Bladder microvascular endothelial cell (primary cell): ENCODE results near the gene MAP1LC3A. TPM values are rescaled to one million over a fixed set of nuclear protein-coding genes. Genes with fewer than 3 reads are reported as not detected.

Experiments used
- total RNA-seq: library from RNA; depleted of rRNA; stranded (reverse); fragments of >200 nt; gene quantifications from 2 replicates; pipeline ENCODE4 v1.2.3, GENCODE V29; 2014

The MAP1LC3A gene
- total RNA-seq = 14.2 and 28.1 TPM in 2 replicates

DNA sequence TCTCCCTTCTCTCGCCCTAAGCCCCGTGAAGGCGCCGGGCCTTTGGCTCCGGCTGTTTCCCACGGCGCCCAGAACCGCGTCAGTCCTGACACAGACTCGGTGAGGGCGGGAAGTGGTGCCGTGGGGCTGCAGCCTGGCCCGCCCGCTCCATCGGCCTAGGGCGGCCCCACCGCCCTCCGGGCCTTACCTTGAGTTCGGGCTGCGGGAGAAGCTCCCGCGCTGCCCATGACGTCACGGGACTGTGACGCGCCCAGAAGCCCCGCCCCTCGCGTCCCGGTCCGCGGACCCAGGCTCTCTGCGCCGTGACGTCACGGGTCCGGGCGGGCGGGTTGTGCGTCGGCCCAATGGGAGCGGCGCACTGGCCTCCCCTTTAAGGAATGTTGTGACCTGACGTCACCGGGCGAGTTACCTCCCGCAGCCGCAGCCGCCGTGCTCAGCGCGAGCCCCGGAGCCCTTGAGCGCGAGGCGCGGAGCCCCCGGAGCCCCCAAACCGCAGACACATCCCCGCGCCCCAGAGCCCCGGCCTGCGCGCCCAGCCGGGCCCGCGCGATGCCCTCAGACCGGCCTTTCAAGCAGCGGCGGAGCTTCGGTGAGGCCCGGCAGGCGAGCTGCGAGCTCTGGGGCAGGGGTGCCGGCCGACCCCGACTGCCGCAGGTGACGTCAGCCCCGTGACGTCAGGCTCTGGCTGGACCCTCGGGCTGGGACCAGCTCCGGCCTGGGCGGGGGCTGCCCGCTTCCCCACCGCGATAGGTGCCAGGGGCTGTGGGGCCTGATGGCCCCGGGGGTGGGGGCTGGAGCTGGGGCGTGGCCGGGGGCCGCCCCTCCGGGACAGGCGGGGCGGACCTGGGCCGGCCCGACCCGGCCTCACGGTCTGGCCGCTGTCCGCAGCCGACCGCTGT, at the start of gene MAP1LC3A:
Gene MAP1LC3A (plus strand): TSS at position 399 of the 899 bp plus-strand sequence. CDS start 151 bp downstream, at position 550.

DNA sequence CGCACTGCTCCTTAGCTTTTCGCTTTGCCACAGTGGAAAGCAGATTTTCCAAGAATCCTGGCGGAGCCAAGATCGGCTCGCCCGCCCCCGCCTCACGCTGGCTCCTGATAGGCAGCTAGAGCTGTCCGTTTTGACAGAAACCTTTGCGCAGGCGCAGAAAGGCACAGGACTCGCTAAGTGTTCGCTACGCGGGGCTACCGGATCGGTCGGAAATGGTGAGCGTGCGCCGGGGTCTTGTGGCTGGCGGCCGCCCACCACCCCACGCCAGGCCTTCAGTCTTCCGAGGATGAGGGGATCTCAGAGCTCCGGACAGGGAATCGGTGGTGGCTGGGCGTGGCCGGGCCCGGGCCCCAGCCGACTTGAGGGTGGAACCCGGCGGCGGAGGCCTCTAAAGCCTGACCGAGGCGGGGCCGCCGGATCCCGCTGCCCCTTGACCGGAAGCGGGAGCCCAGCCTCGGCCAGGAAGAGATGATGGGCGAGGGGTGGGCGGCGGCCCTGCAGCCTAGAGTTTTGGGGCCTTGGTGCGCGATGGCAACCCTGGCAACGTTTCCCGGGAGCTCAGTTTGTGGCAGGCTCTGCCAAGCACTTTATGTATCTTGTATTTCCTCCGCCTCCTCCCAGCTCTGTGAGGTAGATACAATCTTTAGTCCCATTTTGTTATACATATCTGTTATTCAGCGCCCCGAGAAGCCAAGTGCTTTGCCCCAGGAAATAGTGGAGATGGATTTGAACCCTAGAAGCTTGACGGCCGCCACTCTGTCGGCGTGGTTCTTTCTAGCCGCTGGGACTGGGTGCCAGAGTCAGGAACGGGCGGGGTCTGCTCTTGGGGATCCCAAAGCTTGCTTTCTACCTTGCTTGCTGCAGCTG, 42.0 kb upstream of the MAP1LC3A start, which contains the start of gene DYNLRB1:
Gene DYNLRB1 (plus strand): TSS at position 176 of the 867 bp plus-strand sequence. CDS start 37 bp downstream, at position 213.

Other genes with a start within 250 kb of the MAP1LC3A start
- 40.5 and 109 TPM in 2 replicates for gene ITCH, start 195.4 kb upstream of the MAP1LC3A start, total RNA-seq
- gene DYNLRB1, start 42.3 kb upstream of the MAP1LC3A start, total RNA-seq = 43.1 and 86.3 TPM in 2 replicates
- 4.4 and 10.1 TPM in 2 replicates for gene PIGU, start 118.4 kb downstream of the MAP1LC3A start, total RNA-seq
- 5.3 and 11.2 TPM in 2 replicates for gene TP53INP2, start 145.6 kb downstream of the MAP1LC3A start, total RNA-seq